GM19395 (cell line): Measurements from ENCODE around the gene SLC12A3.

Experiments
- ATAC-seq: cut with Tn5 transposase; IDR thresholded peaks from one replicate; pipeline ENCODE4 v1.9.1; 2021; ENCODE audit warnings: mild to moderate bottlenecking, moderate library complexity; ENCODE audit not compliant: unreplicated experiment

The SLC12A3 gene

DNA sequence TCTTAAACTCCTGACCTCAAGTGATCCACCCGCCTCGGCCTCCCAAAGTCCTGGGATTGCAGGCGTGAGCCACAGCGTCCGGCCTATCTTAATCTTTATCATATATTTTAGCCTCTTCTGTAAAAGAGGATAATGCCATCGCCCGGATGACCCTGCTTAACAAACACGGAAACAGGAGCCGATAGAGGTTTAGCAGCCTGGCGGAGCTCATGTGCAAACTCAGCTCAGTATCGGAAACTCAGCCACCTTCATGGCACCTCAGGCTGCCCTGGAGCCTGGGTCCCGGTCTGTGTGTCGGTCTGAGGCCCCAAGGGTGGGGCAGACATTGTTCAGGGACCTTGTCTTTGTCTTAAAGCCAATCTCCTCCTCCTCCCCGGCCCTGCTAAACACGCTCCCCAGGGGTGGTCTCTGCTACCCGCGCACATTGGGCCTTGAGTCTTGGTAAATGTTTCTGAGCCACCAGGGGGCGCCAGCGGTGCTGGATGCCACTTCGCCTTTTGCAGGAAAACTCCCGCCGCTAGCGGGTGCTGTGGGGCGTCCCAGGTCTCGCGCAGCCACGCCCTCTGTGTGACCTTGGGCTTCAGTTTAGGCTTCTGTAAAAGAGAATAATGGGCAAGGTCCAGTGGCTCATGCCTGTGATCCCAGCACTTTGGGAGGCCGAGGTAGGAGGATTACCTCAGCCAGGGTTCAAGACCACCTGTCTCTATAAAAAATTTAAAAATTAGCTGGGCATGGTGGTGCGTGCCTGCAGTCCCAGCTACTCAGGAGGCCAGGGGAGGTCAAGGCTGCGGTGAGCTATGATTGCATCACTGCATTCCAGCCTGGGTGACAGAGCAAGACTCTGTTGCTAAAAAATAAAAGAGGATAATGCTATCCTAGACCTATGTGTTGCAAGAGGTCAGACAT is 99.5 kb downstream of the SLC12A3 start:
- no peak for ATAC-seq
